Ramos (cell line): Measurements from ENCODE around the gene SELENOW.
"Not testable (repeated sequence)": the region's sequence is repeated elsewhere in the genome, so short reads cannot be mapped to it uniquely, and the experiment has no call there.

Experiments used
- in situ Hi-C: fragments of 300-500 bp; cut with MboI; formaldehyde crosslinking; loops from one replicate; pipeline ENCODE4 v1.14.3; 2022; ENCODE audit warnings: low sequenced_read_pairs; ENCODE audit not compliant: unreplicated experiment

Gene SELENOW

GRCh38 chr19:47813304-47813994 lies 34.9 kb downstream of the SELENOW start:
- in situ Hi-C loops = no loop called here

GRCh38 chr19:47813995-47814328 lies 35.5 kb downstream of the SELENOW start:
- in situ Hi-C loops = no loop called here

DNA sequence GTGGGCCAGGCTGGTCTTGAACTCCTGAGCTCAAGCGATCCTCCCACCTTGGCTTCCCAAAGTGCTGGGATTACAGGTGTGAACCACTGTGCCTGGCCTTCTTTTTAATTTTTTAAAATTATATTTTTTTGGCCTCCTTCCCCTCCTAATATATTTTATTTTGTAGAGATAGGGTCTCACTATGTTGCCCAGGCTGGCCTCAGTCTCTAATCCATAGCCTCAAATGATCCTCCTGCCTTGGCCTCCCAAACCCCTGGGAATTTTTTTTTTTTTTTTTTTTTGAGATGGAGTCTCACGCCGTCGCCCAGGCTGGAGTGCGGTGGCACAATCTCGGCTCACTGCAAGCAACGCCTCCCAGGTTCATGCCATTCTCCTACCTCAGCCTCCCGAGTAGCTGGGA lies 37.8 kb downstream of the SELENOW start:
- in situ Hi-C loops = not testable (repeated sequence)

DNA sequence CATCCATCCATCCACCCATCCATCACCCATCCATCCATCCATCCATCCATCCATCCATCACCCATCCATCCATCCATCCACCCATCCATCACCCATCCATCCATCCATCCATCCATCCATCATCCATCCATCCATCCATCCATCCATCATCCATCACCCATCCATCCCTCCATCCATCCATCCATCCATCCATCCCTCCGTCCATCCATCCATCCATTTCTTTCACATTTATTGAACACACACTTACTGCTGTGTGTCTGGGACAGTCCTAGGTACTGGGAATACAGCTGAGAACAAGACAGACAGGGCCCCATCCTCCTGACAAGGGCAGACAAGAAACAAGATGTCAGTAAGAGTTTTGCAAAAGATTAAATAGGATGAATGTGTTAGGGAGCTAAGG lies 39.7 kb downstream of the SELENOW start:
- in situ Hi-C loops = not testable (repeated sequence)

DNA sequence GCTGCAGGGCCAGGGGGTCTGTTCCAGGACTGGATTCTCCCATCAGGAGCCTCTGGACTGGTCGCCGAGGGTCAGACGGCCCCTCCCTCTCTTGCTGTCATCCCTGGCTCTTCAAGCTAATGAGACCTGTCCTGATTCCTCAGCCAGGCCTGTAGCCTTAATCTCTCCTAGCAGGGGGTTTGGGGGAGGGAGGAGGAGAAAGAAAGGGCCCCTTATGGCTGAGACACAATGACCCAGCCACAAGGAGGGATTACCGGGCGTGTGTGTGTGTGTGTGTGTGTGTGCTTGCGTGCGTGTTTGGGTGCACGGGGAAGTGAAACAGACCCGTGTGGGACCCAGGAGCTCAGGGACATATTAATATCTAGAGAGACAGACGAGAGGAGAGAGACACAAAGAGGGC lies 41.4 kb downstream of the SELENOW start:
- in situ Hi-C loops = no loop called here

GRCh38 chr19:47820410-47820809 lies 41.9 kb downstream of the SELENOW start:
- in situ Hi-C loops = no loop called here

GRCh38 chr19:47821460-47822020 lies 43.0 kb downstream of the SELENOW start, which contains the start of gene CRX:
Gene CRX (plus strand): TSS chr19:47821937. CDS start chr19:47834444, 12,507 bp downstream.
- in situ Hi-C loops = no loop called here

GRCh38 chr19:47824396-47824795 lies 45.9 kb downstream of the SELENOW start:
- in situ Hi-C loops = no loop called here

DNA sequence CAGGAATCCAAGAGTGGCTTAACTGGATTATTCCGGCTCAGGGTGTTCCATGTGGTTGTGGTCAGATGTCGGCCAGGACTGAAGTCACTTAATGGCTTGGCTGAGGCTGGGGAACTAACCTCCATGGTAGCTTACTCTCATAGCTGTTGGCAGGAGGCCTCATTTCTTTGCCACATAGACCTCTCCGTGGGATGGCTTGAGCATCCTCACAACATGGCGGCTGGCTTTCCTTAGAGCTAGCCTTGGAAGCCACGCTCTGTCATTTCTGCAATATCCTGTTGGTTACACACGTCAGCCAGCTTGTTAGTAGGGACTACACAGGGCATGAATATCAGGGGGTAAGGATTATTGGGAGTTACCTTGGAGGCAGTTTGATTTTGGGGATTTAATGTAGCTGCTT lies 48.3 kb downstream of the SELENOW start:
- in situ Hi-C loops = no loop called here

GRCh38 chr19:47832723-47833122 lies 54.2 kb downstream of the SELENOW start:
- in situ Hi-C loops = no loop called here
